Erythroblast (primary cell): ENCODE measurements around the gene GPR150.
"Not testable (repeated sequence)": the region's sequence is repeated elsewhere in the genome, so short reads cannot be mapped to it uniquely, and the experiment has no call there.

ENCODE experiments used
- DNase-seq, 2 experiments: peaks; one replicate each; lab custom pipeline; 2025; lab: John Stamatoyannopoulos, UW
- GATA1 ChIP-seq: IDR thresholded peaks from 2 replicates; pipeline ENCODE4 v1.6.1; 2011; ENCODE audit warnings: low read depth, mild to moderate bottlenecking, control low read depth, low read length, moderate library complexity
- POLR2A ChIP-seq: IDR thresholded peaks from 2 replicates; pipeline ENCODE4 v1.6.1; 2011; ENCODE audit warnings: mild to moderate bottlenecking, low read length

GPR150 gene

DNA sequence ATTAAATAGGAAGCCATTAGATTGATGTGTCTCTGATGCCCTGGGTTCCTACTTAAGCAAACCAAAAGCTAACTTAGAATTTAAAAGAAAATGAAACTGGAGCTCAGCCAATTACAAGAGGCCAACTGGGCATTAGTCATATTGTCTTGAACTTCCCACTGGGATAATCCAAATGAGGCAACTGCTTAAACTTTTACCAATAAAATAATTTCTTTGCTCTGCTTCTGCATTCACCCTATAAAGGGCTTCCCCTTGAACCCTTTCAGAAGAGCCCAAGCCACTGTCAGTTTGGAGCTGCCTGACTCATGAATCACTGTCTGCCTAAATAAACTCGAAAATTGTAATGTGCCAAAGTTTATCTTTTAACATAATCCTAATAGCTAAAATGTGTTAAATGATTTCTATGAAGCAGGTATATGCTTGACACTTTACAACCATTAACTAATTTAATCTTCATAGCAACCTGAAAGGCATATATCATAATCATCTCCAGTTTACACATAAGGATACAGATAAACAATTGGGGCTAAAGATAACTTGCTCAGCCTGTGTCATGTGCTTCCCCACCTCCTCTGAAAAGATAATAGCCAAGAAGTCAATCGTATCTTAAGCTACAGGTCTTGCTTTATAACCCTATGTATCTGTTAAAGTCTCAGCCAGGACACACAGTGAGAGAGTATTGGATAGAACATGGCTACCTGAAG lies 11.5 kb downstream of the GPR150 start:
- peak; percentile 53 to 83 for DNase-seq
- TF ChIP-seq GATA1 (no peak), POLR2A (no peak)

DNA sequence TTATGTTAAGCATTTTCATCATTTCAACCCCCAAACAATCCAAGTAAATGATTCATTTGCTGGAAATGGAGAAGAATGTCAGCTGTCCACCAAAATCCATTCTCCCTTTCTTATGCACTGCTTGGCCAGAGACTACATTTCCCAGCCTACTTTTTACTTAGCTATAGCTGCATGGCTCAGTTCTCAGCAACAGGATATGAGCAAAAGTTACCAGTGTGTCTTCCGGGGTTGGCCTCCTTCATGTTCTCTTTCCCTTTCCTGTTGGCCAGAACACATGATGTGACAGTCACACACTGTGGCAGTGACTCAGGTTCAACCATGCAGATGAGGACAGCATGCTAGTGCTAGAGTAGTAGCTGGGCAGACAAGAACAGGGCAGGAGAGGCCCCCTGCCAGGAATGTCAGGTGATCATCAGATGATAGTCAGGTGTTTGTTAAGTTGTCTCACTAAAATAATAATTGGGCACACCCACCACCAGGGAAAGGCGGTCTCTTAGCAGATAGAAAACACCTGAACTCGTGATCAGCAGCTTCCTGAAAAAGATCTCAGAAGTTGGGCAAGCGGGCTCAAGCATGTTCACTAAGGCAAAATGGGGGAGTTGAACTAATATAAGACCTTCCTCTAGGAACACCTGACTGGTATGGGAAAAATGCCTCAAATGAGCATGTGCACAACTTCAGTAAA lies 12.2 kb downstream of the GPR150 start:
- TF ChIP-seq POLR2A (peak; percentile 32), GATA1 (no peak)
- peak; percentile 68 to 84 for DNase-seq

DNA sequence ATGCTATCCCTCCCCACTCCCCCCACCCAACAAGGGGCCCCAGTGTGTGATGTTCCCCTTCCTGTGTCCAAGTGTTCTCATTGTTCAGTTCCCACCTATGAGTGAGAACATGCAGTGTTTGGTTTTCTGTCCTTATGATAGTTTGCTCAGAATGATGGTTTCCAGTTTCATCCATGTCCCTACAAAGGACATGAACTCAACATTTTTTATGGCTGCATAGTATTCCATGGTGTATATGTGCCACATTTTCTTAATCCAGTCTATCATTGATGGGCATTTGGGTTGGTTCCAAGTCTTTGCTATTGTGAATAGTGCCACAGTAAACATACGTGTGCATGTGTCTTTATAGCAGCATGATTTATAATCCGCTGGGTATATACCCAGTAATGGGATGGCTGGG lies 13.1 kb downstream of the GPR150 start:
- not testable (repeated sequence) for DNase-seq

GRCh38 chr5:95633671-95634070 lies 13.8 kb downstream of the GPR150 start:
- TF ChIP-seq POLR2A: no peak
- DNase-seq: no peak

DNA sequence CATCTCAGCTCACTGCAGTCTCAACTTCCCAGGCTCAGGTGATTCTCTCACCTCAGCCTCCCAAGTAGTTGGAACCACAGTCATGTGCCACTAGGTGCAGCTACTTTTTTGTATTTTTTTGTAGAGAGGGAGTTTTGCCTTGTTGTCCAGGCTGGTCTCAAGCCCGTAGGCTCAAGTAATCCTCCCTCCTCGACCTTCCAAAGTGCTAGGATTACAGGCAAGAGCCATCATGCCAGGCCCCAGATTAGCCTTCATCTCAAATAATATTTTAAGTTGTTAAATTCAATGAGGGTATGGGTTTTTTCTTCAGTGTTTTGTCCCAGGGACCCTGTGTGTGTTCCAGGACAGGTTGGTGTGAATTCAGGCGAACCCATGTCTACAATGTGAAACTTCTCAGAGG lies 14.2 kb downstream of the GPR150 start:
- TF ChIP-seq GATA1 (no peak), POLR2A (no peak)
- no peak for DNase-seq

DNA sequence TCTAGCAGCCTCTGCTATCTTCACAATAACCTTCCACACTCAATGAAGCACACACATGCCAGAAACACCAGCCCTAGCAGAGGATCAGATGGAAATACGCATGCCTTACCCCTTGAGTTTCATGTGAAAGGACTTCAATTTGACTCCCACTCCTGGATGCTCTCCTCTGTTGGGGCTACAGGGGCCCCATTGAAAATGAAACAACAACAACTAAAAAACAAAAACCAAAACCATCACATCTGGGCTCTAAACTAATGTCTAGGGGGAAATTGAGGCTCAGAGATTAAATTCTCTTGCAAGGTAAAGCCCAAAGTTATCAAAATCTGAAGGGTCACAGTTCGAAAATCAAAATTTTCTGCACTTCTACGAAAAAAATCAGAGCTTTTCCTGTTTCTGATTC lies 18.7 kb downstream of the GPR150 start:
- TF ChIP-seq GATA1 (no peak), POLR2A (no peak)
- no peak for DNase-seq

DNA sequence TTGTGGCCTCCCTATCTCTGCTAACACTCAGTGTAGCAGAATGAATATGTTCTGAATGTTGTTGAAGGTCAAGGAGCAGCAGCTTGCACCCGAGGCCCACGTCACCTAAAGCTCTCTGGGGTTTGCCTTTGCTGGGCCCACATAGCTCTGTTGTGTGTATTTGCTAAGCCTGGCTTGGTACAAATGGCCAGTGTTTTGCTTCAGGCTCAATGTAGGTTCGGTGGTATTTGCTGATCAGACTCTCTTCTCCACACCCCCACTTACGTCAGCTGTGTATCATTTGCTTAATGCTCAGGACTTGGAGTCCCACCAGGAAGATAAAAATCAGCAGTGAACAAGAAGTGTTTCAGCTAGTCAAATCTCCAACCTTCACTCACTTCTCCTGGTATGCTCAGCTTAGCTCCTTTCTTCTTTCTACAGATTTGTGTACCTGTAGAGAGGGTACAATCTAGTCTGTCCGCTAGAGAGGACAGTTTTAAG lies 21.9 kb downstream of the GPR150 start:
- peak in 1 of 2 experiments; percentile 24 for DNase-seq
- TF ChIP-seq GATA1: no peak
- no peak for TF ChIP-seq POLR2A

DNA sequence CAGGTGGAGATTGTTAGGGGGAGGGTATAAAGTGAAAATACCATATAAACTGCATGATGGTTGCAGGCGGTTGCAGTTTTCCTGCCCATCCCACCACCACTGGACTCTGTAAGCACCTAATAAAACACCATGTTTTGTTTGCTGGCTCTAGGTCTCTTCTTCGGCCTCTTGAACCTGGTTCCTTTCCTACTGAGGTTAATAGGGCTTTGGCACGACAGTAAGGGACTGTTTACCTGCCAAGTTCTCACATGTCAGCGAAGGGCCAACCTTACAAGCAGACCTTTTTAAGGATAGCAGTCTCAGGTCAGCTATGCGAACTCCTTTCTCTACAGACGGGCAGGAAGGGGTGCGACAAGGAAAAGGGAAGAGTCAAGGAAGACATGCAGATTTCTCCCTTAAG lies 23.3 kb downstream of the GPR150 start:
- no peak for DNase-seq
- no peak for TF ChIP-seq POLR2A

DNA sequence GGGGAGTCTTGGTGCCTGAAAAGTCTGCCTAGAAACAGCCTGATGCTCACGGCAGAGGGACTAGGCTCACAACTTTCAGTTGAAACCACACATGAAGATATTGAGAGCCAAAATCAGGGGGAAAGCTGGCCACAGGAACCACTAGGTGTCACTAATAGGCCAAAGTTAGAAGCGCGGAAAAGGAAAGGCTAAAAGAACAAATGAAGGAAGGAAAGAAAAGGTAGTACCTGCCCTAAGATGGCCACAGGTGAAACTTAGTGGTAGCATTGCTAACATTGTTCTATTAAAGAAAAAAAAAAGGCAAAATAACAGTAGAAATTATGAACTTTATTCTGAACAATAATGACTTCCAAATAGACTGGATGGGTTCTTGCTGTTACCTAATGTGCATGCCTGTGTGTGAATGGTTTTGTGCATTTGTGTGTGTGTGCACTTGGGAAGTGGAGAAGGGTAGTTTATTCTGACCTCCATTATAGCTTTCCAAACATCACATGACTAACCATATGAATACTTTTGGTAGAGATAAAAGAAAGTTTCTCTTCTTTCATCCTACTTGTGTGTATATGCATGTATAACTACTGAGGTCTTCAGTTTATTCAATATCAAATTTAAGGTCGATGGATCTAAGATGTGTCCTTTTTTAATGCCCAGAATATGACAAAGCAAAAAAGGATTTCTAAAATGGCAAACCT lies 24.6 kb downstream of the GPR150 start:
- TF ChIP-seq GATA1 (no peak), POLR2A (no peak)
- DNase-seq: peak; percentile 66 to 79

GRCh38 chr5:95646226-95646568 lies 26.3 kb downstream of the GPR150 start:
- not testable (repeated sequence) for DNase-seq

DNA sequence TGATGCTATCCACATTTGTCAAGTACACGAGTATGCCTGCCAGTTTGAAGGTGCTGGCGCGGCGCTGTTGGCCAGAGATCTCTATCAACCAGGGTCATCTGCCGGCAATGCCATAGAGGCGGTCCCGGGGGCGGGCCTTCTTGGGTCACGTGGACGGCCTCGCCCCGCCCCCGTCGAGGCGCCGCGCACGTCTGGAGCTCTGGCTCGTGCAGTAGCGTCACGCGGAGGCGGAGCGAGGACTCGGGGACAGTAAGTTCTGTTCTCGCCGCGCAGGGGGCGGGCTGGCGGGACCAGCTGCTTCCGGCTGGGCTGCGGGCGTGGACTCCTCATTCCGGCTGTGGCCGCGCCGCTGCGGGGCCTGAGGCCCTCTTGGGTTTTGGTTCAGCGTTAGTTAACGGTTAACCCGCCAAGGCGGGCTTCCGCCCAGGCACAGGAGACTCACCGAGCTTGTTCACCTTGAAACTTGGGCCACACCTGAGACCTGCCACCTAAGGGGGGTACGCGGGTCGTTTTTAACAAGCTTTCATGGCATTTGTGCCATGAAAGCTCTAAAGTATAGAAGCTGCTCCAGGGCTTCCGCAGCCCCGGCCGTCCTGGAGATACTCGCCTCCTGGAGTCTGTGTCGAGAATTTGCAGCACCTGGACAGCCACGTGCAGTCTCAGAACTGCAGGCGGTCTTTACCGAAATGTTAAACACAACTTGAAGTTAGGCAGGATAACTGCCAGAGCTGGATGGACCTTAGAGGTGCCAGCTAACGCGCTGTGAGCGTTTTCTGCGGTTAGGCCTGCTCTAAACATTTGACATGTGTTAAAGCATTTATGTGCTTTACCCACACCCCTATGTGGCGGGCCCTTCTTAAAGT lies 26.9 kb downstream of the GPR150 start, which contains the start of gene RFESD:
Gene RFESD, plus strand, starts transcription at position 209 of the 863 bp plus-strand sequence. CDS start 5,495 bp downstream, outside the sequence.
- peak; percentile 99 to 100 for DNase-seq
- TF ChIP-seq GATA1 (peak; percentile 49), POLR2A (peak; percentile 99)

- TF ChIP-seq GATA1 (no peak), POLR2A (peak; percentile 97)
- peak; percentile 92 to 95 for DNase-seq
These were observed 28.3 kb downstream of the GPR150 start for GRCh38 chr5:95647886-95648860.
